Measurements from ENCODE around the gene IL5RA.

Gene IL5RA

GRCh38 chr3:3134750-3135448 lies 24.7 kb upstream of the IL5RA start:
- no peak for TF ChIP-seq EZH2phosphoT487 (IDR thresholded peaks at IDR 0.05; ENCODE audit: low read depth)
- no peak for TF ChIP-seq CTCF (IDR thresholded peaks at IDR 0.05; ENCODE audit: low read depth, low read length)
- H2AFZ ChIP-seq (ENCODE audit: low read depth, low read length), result no peak overlapping the region
- no peak overlapping the region for H3K9ac ChIP-seq (ENCODE audit: low read length)
- H3K4me1 ChIP-seq (ENCODE audit: low read length), result no peaks in the 10 kb centered on the region
- no peaks in the 10 kb centered on the region for H3K9me3 ChIP-seq (ENCODE audit: insufficient read depth, low read length)
- no peak overlapping the region for H3K4me2 ChIP-seq (ENCODE audit: low read length)
- peaks cover 82% of the 10 kb centered on the region for H3K79me2 ChIP-seq (ENCODE audit: low read length)
- no peaks in the 10 kb centered on the region for H3K27me3 ChIP-seq (ENCODE audit: low read depth, low read length)
- H3K4me3 ChIP-seq (ENCODE audit: low read length), result no peak overlapping the region
- H3K27ac ChIP-seq (ENCODE audit: low read length), result no peak overlapping the region
- H3K36me3 ChIP-seq (replicated peaks; ENCODE audit: low read depth, low read length), result peaks cover 62% of the 10 kb centered on the region
- peaks cover 30% of the 10 kb centered on the region for H4K20me1 ChIP-seq (ENCODE audit: insufficient read depth, low read length)

- peaks cover 84% of the 10 kb centered on the region for H3K79me2 ChIP-seq (ENCODE audit: low read length)
- H3K4me3 ChIP-seq (ENCODE audit: low read length), result no peak overlapping the region
- H4K20me1 ChIP-seq (ENCODE audit: insufficient read depth, low read length), result peaks cover 30% of the 10 kb centered on the region
- no peak overlapping the region for H3K27ac ChIP-seq (ENCODE audit: low read length)
- peaks cover 62% of the 10 kb centered on the region for H3K36me3 ChIP-seq (replicated peaks; ENCODE audit: low read depth, low read length)
- H3K4me1 ChIP-seq (ENCODE audit: low read length), result peaks cover 4% of the 10 kb centered on the region; the same call in 1 of the 2 replicates
- H3K27me3 ChIP-seq (ENCODE audit: low read depth, low read length), result no peaks in the 10 kb centered on the region
- H2AFZ ChIP-seq (ENCODE audit: low read depth, low read length), result no peak overlapping the region
- no peak overlapping the region for H3K4me2 ChIP-seq (ENCODE audit: low read length)
- no peaks in the 10 kb centered on the region for H3K9me3 ChIP-seq (ENCODE audit: insufficient read depth, low read length)
- no peak overlapping the region for H3K9ac ChIP-seq (ENCODE audit: low read length)
- no peak for TF ChIP-seq EZH2phosphoT487 (IDR thresholded peaks at IDR 0.05; ENCODE audit: low read depth)
- no peak for TF ChIP-seq CTCF (IDR thresholded peaks at IDR 0.05; ENCODE audit: low read depth, low read length)
Observed at GRCh38 chr3:3133500-3133899, 23.3 kb upstream of the IL5RA start.

GRCh38 chr3:3129579-3129978 lies 19.4 kb upstream of the IL5RA start:
- no peak overlapping the region for H2AFZ ChIP-seq (ENCODE audit: low read depth, low read length)
- no peak overlapping the region for H3K4me2 ChIP-seq (ENCODE audit: low read length)
- H3K9ac ChIP-seq (ENCODE audit: low read length), result no peak overlapping the region
- H3K4me3 ChIP-seq (ENCODE audit: low read length), result no peak overlapping the region
- TF ChIP-seq EZH2phosphoT487 (IDR thresholded peaks at IDR 0.05; ENCODE audit: low read depth) (no peak), CTCF (IDR thresholded peaks at IDR 0.05; ENCODE audit: low read depth, low read length) (no peak)
- no peak overlapping the region for H3K27ac ChIP-seq (ENCODE audit: low read length)
- peaks cover 5% of the 10 kb centered on the region; the same call in 1 of the 2 replicates for H4K20me1 ChIP-seq (ENCODE audit: insufficient read depth, low read length)
- H3K27me3 ChIP-seq (ENCODE audit: low read depth, low read length), result no peaks in the 10 kb centered on the region
- peaks cover 65% of the 10 kb centered on the region for H3K79me2 ChIP-seq (ENCODE audit: low read length)
- H3K9me3 ChIP-seq (ENCODE audit: insufficient read depth, low read length), result no peaks in the 10 kb centered on the region
- H3K36me3 ChIP-seq (replicated peaks; ENCODE audit: low read depth, low read length), result peaks cover 43% of the 10 kb centered on the region
- H3K4me1 ChIP-seq (ENCODE audit: low read length), result peaks cover 23% of the 10 kb centered on the region

- H3K4me1 ChIP-seq (ENCODE audit: low read length), result peaks cover 23% of the 10 kb centered on the region
- no peaks in the 10 kb centered on the region for H3K9me3 ChIP-seq (ENCODE audit: insufficient read depth, low read length)
- peak overlapping the region; percentile 98 for H3K9ac ChIP-seq (ENCODE audit: low read length)
- H3K4me2 ChIP-seq (ENCODE audit: low read length), result peak overlapping the region; percentile 90
- H3K36me3 ChIP-seq (replicated peaks; ENCODE audit: low read depth, low read length), result peaks cover 33% of the 10 kb centered on the region
- H3K4me3 ChIP-seq (ENCODE audit: low read length), result peak overlapping the region; percentile 93
- no peaks in the 10 kb centered on the region for H4K20me1 ChIP-seq (ENCODE audit: insufficient read depth, low read length)
- H3K79me2 ChIP-seq (ENCODE audit: low read length), result peaks cover 44% of the 10 kb centered on the region
- H3K27me3 ChIP-seq (ENCODE audit: low read depth, low read length), result no peaks in the 10 kb centered on the region
- no peak for TF ChIP-seq EZH2phosphoT487 (IDR thresholded peaks at IDR 0.05; ENCODE audit: low read depth)
- H2AFZ ChIP-seq (ENCODE audit: low read depth, low read length), result no peak overlapping the region
- peak overlapping the region; percentile 78 for H3K27ac ChIP-seq (ENCODE audit: low read length)
Observed at GRCh38 chr3:3127432-3128010, 17.3 kb upstream of the IL5RA start.

All from OCI-LY3 (cell line).